ENCODE results near the gene CEP131.

DNA sequence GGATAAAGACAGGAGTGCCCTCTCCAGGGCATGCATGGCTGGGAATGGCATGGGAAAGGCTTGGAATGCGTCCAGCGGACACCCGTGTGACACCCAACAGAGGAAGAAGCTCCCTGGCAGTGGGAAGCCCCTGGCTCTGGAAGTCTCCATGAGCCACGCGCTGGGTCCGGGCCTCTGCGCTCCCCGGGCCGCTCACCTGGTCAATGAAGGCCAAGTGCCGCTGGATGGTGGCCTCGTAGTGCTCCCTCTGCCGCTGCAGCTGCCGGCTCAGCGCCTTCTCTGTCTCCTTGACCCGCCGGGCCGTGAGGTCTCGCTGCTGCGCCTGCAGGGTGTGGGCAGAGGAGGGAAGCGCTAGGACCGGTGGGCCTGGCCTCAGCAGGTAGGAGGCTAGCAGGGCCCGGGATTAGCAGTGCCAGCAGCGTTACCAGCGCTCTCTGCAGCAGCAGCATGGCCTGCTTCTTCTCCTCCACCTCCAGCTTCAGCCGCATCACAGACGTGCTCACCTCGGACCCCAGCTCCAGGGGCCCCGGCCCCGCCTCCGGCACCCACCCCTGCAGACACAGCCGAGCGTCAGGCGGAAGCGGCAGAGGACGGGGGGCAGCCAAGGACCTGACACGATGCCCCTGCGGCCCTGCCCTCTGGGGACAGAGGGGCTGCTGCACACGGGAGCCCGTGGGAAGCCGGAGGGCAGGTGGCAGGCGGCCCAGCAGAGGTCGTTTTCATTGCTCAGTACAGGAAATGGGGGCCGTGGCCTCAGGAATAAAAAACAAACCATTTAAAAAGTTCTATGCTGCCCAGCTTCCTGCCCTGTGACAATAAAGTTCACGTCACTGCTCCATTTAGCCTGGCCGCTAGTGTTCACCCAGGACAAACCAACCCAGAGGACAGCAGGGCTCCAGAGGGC, 26.0 kb downstream of the CEP131 start:
- no peak for TF ChIP-seq CTCF (IDR thresholded peaks at IDR 0.05 in 4 of 5, conservative IDR thresholded peaks at IDR 0.05 in 1 of 5)
- TF ChIP-seq POLR2A (IDR thresholded peaks at IDR 0.05) = no peak
